Daoy (cell line): ENCODE measurements around the gene ZBTB42. TPM values are rescaled to one million over a fixed set of nuclear protein-coding genes. Genes with fewer than 3 reads are reported as not detected.

Experiments used
- DNase-seq: peaks from one replicate; pipeline ENCODE4 v3.0.0-alpha.2; 2015; ENCODE audit warnings: low read depth
- total RNA-seq: library from RNA; depleted of rRNA; stranded (reverse); fragments of >200 nt; shearing (Covaris generic); gene quantifications from 2 replicates; pipeline ENCODE4 v1.2.3, GENCODE V29; 2014

Gene ZBTB42
- total RNA-seq, 1 experiment from 2014 or later, result 2.4 TPM

DNA sequence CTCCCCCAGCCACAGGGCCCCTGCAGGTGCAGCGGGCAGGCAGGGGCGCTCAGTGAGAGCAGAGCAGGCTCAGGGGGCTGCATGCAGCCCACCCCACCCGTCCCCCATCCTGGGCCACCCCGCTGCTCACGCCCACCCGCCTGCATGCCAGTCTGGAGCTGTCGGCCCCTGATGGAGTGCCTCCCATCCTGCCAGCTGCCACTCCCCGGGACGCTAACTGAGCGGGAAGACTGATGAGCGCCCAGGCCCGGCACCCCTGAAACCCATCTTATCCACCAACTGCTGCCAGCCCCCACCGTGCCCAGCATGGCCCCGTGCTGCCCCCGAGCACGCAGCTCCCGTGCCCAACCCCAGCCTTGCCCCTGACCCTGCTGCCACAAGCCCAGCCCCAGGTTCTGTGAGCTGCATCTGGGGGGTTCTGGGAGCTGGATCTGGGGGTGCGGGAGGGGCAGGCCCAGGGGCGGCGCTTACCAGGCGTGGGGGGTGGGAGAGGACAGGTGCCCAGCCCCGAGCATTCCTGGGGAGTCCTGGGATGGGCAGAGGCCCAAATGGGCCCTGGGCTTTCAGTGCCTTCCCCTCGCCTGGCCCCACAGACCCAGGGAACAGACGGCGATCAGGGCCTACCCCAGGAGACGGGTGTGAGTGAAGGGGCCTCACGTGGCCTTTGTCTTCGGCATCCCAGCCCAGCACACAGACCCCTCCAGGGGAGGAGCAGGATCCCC is 18.7 kb upstream of the ZBTB42 start:
- no peak for DNase-seq

DNA sequence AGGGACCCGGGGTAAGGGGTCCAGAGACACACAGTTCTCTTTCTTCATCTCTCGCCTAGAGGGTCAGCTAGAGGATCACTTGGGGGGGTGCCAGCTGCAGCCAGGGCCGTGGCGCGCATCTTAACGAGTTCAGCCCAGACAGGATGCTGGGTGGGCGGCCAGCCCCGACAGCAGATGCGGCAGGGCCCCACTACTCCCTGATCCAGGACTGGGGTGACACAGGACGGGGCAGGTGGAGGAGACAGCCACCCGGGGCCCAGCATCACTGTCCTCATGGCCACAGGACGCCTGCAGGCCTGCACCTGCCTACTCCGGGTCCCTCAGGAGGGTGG is 18.1 kb upstream of the ZBTB42 start:
- no peak for DNase-seq

DNA sequence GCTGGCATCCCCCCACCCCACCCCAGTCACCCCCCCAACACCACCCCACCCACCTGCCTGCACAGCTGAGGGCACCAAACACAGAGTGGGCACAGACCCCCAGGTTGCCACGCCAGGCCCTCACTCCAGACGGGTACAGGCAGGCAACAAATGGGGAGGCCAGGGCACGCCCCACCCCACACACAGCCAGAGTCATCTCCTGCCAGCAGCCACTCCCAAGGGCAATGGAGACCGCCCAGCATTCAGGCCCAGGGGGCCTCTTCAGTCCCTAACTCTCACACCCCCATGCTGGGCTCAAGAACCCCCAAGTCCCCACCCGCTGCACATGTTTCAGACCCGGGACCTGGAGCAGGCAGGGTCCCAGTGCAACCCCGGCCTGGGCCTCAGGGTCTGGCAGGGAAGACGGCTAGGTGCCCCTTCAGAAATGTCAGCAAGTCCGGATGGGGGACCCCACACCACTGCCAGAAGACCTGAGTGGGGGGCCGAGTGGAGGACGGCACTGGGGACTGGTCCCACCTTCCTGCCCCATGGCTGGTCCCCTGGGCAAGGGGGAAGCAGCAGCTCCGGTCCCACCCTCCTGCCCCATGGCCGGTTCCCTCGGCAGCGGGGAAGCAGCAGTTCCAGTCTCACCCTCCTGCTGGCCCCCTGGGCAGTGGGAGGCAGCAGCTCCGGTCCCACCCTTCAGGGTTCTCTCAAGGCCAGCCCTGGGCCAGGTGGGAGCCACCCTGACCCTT is 17.2 kb upstream of the ZBTB42 start:
- no peak for DNase-seq

DNA sequence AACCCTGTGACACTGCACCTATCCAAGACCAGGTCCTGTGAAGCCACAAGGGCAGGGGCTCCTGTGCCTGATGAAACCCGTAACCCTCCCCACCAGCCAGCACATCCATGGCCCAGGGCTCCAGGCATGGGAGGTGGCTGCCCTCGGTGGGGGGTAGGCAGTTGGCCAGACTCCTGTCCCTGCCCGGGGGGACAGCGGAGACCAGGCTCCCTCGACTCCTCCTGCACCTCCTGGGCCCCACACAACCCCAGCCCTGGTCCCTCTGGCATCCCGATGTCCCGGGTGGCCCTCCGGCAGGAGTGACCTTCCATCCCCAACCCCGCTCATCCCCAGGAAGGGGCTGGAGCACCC is 16.7 kb upstream of the ZBTB42 start:
- DNase-seq, result no peak

DNA sequence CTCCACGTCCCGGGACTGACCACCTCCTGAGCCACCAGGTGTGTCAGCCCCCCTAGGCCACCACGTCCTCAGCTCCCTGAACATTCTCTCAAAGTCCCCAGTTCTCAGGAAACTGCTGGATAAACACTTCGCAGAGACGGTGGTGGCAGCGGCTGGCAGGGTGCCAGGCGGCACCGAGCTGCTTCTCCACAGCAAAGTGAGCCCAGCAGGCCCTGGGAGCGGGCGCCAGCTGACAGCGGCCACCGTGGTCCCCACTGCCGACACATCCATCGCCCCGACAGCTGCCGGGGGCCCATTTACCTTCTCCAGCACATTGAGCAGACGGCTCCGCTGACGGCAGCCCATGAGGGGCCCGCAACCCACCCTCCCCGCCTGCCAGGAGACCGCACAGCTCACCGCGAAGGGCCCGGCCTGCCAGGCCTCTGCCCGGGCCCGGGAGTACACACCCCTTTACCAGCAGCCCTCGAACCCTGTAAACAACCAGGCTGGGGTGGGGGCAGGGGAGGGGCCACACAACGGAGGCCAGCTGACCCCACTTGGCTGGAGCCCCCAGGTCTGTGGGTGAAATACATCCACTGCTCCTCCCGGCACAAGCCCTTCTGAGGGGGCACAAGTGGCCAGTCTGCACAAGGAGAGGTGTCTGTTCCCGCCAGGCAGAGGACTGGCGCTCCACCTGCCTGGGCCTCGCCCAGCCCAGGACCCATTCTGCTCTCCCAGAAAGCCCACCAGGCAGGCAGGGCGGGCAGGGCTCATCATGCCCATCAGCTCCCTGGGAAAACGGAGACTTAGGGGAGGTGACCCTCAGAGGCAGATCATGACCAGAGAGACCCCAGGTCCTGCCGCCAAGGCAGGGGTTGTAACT is 15.8 kb upstream of the ZBTB42 start:
- no peak for DNase-seq

DNA sequence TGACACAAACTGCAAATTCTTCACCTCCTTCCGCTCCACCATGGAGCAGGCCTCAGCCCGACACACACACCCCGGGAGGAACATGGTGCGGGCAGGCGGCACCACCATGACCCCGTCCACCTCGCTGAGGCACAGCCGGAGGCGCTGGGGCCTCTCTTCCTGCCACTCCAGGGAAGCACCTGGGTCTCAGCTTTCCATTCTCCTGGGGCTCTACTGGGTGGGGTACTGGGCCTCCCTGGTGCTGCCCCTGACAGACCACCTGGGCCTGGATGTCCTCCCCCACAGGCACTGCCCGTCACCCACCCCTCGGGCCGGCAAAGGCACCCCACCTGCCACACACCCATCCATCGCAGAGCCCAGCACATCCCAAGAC is 15.2 kb upstream of the ZBTB42 start:
- no peak for DNase-seq

DNA sequence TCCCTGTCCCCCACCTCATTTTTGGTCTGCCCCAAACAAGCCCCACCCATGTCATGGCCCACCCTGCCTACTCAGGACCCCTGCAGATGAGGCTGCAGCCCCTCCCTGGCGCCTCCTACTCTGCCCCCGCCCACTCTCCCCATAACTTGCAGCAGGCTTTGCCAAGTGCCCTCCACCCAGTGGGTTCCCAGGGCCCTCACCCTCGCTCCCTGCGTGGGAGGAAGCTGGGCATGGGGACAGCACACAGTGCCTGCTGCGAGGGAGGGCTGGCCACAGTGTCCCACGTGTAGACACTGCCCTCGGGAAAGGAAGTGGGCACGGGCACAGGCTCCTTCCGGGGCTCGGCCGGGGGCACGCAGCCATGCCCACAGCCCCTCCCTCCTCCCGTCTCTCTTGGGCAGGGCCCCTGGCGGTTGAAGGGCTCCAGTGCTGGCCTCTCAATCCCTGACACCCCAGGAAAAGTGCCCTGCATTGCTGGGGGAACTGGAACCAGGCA is 14.8 kb upstream of the ZBTB42 start:
- no peak for DNase-seq

DNA sequence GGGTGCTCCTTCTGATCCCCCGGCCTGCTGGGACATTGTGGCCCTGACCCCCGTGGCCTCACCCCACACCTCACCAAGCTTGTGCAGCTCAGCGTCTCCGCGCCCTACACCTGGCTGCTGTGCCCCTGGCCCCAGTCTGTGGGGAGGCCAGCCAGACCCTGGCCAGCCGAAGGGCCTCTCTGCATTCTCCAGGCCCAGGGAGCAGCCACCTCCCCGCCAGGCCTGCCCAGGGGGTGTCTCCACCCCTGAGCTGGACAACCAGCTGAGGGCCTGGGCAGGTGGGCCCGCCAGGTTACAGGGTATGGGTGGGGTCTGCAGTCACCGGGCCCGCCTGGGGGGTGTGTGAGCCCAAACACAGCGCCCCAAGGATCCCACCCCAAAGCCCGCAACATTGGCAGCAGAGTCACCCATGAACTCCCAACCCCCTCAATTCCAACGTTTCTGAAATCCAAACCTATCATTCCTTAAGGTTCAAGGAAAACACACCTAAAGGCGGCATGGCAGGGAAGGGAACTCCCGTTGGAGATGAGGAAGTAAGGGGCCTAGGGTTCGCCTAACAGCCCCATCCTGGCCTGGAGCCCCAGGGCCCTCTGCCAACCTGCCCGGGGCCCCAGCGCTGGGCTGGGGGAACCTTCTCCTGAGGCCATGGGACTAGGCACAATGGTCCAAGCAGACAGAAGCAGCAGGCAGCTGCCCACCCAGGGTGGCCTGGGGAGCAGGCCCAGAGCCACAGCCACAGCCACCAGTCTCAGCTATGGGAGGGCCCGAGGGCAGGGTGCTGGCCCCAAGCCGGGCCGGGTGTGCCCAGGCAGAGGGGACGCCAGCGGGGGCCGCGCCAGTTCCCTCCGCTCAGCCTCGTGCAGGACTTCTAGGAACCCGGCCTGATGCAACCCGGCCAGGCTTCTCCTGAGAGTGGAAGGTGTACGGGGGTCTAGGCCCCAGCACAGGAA is 13.9 kb upstream of the ZBTB42 start:
- no peak for DNase-seq

DNA sequence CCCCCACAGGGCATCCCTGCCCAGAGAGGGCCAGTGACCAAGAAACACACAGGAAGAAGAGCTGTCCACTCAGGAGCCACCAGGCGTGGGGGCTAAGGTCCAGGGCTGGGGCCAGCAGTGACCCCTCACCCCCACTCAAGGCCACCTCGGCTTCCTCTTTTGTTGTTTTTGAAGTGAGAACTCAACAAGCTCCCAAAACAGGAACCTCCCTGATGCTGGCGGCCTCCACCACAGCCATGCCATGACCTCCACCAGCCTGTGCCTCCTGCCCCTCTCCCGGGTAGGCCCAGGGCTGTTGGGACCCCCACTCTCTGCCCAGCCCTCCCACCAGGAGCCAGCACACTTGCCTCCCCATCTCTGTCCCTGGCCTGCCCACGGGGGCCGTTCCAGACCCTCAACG is 13.2 kb upstream of the ZBTB42 start:
- DNase-seq, result no peak

DNA sequence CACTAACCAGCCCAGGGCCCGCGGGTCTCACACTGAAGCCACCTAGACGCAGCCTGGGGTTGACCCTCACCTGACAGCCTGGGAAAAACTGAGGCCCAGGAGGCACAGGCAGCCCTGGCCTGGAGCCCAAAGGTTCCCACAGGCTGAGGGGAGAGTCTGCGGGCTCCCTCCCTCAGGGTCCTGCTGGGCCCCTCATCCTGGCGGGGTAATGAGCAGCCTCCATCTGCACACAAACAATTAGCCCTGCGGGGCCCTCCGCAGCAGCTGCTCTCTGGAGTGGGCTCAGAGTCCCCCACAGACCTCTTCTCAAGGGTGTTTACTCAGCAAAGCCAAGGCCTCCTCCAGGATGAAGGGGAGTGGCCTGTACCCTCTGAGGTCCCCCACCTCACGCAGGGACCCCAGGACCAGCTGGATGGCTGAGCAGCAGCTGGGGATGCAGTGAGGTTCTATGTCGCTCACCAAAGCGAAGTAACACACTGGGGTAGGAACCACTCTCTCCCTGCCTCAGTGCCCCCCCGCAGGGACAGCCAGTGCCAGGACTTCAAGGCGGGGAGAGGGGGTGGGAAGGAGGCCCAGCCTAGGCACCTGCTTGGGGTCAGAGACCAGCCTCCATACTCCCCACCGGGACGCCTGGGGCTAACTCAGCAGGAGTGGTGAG is 12.6 kb upstream of the ZBTB42 start:
- DNase-seq, result no peak

DNA sequence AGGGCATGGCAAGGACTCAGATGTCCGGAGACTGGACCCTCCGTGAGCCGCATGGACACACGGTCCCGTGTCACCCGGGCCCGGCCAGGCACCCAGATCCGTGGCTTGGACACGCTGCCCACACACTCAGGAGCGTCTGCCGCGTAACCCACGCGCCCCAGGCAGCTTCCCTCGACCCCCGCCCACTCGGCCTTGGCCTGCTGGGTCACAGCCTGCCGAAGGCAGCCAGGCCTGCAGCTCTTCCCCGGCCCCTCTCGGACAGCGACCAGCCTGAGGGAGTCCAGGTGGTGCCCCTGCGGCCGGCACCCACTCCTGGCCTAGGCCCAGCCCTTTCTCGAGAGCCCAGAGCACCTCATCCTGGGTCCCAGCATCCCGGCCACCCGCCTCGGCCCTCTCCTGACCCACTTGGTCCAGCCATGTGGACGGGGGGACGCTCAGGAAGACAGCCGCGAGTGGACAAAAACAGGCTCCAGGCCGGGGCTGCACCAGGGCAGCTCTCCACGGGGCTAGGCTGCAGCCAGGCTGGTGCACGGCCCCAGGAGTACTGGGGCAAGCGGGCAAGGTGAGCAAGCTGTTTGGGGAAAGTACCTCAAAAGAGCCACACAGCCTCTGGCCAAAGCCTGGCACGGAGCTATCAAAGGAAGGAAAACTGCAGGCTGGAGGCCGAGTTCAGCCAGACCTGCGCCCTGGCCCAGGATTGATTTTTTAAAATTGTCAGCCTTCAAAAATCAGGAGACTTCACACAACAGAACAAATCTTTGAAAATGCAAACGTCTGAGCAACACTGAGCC is 11.8 kb upstream of the ZBTB42 start:
- no peak for DNase-seq

DNA sequence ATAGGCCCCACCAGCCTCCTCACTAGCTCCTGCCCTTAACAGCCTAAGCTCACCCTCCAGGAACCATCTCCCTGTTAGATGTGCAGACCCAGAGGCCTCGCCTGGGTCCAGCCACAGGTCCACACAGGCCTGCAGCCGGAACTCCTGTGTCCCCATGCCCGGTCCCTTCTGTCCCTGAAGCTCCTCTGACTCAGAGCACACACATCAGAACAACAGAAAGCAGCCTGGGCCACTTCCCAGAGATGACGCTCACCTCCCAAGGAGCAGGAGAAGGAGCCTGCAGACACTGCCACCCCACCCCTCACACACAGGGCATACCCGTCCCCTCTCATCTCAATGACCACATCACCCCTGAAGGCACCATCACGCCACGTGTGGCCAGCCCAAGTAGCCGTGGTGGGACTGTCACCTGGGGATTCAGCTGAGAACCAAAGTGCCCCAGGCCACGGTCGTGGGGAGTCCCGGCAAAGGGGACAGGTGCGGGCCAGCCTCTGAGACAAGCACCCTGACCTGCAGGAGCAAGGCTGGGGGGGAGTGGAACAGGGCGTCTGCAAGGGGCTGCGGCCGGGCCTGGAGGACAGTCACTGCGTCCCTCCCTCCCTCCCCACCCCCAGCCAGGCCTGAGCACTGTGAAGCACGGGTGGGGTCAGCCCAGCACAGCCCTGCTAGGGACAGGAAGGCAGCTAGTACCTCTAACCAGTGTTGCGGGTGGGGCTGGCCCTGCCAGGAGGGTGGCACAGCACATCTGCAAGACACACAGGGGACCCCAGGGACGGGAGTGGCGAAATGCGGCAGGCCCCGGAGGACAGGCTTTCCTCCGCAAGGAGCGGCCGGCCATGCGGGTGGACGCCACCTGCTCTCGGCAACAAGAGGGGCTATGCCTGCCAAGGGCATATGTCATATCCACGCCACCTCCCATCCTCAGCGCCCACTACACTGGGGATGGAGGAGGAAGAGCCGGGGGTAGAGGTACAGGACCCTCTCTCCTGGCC is 10.9 kb upstream of the ZBTB42 start:
- no peak for DNase-seq

DNA sequence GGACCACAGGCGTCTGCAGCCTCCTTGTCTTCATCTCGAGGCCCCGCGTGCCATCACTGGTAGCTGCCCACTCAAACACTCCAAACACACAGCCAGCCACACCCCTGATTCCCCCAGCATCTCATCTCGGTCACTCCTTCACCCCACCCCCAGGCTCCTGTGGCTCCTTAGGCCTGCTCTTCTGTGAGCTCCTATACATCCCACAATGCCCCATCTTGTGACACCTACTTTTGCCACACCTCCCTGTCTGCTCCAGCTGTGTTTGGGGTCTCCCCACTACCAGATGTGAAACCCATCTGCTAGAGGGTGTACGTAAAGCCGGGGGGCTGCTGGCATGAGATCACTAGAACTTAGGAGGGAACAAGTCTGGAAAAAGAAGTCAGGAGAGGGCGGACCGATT is 9.5 kb upstream of the ZBTB42 start:
- no peak for DNase-seq

DNA sequence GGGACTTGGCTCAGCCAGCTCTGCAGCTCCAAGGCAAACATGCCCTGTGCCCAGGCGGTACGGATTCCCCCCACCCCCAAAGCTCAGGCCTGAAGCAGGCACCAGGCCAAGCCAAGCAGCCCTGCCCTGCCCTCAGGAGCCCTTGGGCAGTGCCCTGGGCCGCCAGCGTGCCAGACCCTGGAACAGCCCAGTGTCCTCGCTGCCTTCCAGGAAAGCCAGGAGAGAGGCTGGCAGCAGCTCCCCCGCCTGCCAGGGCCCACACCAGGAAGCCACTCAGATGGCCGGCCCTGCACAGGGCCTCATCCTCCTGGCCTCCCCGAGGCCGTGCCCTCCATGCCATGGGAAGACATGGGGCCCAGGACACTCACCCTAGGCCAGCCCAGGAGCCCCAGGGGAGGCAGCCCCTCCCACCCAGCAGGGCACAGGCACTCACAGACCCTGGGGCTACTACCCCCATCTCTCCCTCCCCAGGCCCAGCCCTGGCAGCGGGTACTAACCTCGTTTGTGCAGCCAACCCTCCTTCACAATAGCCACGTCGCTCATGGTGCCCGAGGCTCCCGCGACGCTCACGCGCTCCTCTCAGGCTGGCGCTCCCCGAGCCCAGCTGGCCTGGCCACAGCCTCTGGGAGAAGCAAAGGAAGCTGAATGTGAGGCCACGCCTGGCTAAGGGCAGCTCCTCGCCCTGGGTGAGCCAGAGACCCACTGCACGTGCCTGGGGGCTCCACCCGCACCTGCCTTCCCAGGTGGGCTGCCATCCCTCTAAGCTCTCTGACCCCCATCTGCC is 8.6 kb upstream of the ZBTB42 start:
- DNase-seq, result no peak

DNA sequence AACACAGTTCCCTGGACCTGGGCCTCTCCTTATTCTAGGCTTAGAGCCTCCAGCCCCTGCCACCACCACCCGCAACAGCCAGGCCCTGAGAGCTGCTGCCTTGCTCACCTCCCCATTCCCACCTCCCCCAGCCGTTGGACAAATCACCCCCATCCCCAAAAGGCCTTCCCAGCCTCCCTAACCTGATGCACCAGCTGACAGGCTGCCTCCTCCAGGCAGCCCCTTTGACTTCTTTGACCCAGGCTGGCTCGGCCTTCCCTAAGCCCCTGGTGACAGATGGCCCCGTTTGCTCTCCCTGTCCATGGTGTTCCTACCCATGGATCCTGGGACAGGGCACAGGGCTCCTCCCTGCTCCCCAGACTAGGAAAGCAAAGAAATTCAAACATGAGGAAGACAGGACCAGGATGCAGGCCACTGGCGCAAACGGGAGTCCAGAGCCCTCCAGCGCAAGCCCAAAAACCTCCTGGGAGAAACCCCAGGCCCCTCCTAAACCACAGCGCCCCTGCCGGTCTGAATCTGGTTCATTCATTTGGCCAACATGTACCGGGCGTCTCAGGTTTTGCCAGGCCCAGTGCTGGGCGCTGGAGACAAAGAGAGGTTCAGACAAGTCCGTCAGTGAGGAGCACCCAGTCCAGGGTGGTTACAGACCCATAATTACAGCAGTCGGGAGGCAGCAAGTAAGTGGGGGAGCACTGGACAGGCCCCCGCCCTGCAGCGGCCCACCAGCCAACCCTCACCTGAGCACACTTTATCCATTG is 7.8 kb upstream of the ZBTB42 start:
- DNase-seq, result no peak

DNA sequence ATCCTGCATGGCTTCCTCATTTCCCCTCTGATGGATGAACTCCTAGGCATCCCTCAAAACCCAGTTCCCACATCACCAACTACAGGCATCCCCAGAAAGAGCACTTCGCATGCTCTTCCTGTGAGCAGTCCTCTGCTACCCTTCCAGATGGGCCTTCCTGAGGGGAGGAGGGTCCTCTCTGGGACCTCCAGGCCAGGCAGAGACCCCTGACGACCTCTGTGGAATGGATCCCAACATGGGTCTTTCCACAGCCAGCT is 7.3 kb upstream of the ZBTB42 start:
- no peak for DNase-seq

DNA sequence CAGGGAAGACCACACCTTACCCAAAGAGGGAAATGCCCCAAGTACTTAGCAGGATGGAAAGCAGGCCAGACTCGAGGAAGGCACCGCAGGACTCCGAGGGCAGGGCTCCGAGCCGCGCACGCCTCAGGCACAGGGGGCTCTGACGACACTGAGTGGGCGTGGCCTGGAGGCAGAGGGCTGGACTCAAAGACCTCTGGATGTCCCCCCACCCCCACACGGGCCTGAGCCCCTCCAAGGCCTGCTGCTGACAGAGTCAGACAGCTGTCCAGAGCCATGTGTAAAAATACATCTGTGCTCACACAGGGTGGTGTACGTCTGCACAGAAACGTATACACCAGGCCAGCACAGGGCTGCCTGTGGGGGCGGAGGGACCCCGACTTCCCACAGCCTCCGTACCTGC is 6.8 kb upstream of the ZBTB42 start:
- peak; percentile 79 for DNase-seq

DNA sequence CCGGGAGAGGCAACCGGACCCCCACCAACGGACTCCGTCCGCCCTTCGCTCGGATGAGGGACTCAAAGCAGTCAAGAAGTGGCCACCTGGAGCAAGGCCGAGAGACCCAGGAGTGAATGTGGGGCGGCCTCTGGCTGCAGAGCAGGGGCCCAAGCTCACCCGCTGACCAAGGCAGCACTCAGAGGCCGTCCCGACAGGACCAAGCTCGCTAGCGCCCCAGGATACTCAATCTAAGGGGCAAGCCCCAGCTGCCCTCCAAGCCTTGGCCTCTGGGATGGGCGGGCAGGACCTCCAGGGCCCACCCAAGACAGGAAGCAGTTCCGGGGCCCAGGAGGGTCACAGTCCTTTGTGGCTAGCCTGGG is 6.3 kb upstream of the ZBTB42 start:
- peak; percentile 43 for DNase-seq
